ENCODE results near the gene SLIT3.

SLIT3 gene

DNA sequence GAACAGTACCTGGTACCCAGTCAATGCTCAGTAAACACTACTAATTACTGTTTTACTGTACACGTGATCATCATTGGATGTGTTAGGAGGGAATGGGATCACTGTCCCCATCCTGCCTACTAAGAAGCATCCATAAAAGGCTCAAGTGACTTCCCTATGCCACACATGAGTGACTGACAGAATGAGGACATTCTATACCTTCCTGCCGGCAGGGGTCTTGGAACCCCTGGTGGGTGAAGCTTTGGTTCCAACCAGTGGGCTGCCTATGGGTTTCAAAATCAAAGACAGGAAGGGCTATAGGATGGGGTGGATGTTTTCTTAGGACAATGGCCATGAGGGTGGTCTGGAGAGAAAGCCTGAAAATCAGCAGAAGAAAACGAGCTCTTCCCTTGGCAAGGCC, 512.2 kb downstream of the SLIT3 start:
- H3K27ac ChIP-seq: no peak overlapping the region
- TF ChIP-seq, protein P1, sequence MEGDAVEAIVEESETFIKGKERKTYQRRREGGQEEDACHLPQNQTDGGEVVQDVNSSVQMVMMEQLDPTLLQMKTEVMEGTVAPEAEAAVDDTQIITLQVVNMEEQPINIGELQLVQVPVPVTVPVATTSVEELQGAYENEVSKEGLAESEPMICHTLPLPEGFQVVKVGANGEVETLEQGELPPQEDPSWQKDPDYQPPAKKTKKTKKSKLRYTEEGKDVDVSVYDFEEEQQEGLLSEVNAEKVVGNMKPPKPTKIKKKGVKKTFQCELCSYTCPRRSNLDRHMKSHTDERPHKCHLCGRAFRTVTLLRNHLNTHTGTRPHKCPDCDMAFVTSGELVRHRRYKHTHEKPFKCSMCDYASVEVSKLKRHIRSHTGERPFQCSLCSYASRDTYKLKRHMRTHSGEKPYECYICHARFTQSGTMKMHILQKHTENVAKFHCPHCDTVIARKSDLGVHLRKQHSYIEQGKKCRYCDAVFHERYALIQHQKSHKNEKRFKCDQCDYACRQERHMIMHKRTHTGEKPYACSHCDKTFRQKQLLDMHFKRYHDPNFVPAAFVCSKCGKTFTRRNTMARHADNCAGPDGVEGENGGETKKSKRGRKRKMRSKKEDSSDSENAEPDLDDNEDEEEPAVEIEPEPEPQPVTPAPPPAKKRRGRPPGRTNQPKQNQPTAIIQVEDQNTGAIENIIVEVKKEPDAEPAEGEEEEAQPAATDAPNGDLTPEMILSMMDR (conservative IDR thresholded peaks at IDR 0.05): no peak

DNA sequence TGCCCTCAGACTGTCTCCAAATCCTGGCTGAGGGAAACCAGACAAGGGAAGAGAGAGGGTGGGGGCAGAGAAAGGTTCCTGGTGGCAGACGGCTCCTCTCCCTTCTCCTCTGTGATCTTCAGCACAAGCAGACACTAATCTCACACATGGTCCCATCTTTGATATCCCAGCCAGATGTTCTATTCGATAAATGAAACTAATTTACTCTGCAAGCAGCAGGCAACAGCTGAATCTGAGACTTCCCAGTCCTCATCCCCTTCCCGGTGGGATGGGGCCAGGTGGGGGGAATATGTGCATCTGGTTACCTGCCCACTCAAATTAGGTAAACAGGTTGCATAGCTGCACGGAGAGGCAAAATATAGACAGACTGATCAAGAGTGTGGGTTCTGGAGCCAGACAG, 512.8 kb downstream of the SLIT3 start:
- TF ChIP-seq, protein P1 (conservative IDR thresholded peaks at IDR 0.05): no peak

DNA sequence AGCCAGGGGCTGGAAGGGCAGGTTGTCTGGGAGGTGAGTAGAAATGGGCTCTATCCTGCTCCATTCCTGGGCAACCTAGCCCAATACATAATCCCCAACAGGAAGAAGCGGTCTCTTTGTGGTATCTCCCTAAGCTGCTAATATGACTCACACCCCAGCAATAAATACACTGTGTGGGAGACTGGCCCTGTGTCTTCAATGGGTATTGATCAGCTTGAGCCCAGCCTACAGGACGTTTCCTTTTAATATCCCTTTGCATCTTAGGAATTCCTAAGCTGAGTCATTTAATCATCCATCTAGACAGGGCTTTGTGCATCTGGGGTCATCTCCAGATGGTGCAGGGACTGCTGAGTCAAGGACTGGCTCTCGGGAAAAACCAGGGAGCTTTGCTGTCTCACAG, 514.8 kb downstream of the SLIT3 start:
- H3K27ac ChIP-seq: no peak overlapping the region
- TF ChIP-seq, protein P1 (conservative IDR thresholded peaks at IDR 0.05): no peak

More for the DNA sequence above, 512.8 kb downstream of the SLIT3 start:
- H3K27ac ChIP-seq: no peak overlapping the region

DNA sequence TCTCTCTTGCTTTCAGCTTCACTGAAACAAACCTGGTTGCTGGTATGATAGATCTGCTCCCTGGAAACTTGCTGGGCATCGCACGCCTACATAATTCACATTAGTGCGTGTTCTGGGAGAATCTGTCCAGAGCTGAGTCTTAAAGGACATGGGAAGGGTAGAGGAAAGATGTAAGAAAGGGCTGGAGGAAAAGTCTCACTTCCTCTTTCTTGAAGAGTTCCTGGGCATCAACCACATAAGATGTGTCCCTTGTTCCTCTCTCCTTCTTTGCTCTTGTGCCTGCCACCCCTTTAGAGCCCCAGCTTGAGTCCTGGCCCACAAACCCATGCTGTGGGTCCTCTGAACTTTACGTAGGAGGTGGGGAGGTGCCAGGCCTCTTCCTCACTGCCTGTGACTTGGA, 516.5 kb downstream of the SLIT3 start:
- TF ChIP-seq, protein P1 (conservative IDR thresholded peaks at IDR 0.05): no peak
- H3K27ac ChIP-seq: no peak overlapping the region

DNA sequence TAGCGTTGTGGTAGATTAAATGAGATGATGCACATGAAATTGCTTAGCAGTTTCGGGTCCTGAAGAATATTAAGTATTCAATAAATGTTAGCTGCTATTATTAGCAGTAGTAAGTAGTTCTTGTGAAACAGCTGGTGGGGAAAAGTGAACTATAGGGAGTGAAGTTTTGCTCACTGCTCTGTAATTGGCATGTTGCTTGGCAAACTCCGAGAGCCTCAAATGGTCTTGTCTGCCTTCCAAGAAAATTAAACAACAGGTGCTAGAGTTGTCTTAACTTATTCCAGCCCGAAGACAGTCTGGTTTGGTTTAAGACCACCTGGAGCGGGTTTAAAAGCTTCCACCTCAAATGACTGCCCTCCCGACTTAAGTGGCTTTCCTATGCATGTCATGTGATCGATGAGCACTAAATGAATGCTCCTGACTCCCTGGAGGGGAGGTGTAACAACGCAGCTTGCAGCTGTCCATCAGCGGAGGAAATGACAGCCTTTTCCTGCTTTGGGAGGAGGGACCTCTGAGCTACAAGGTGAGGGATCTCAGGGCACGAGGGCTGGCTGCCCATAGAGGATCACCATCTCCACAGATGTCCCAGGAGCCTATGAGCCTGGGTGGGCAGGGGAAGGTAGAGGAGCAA, 518.9 kb downstream of the SLIT3 start:
- H3K27ac ChIP-seq: no peak overlapping the region
- TF ChIP-seq, protein P1 (conservative IDR thresholded peaks at IDR 0.05): no peak

DNA sequence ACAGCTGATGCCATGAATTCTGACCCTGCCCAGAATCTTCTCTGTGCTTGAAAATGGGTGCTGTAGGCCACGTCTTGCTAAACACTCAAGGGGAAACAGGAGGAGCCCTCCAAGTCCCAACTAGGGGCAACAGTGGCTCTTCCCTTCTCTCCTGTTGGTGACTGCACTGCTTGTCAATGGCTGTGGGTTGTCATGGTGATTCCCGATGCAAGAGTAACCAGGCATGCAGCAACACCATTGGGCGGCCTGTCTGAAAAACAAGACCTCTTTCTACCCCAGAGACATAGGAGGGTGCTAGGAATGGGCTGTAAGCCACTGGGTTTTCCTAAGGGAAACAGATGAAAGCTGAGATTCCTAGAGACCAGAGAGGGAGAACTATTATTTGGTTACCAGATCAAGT, 520.1 kb downstream of the SLIT3 start:
- no peak overlapping the region for H3K27ac ChIP-seq
- TF ChIP-seq, protein P1 (conservative IDR thresholded peaks at IDR 0.05): no peak

DNA sequence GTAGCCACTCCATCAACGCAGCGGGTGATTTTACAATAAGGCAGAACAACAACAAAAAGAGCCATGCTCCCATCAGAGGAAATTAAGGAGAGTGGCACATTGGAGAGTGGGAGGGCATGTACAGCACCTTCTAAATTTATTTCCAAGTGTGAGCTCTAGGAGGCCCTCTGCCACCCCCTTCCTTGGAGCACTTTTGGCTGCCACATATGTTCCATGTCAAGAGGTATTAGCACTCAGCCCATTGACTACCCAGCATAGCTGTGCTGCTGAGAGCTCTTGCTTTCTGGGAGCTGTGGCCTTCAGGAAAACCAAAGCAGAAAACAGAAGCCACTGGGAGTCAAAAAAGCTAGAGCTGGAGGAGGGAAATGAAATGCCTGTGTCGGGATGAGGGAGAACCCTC, 521.6 kb downstream of the SLIT3 start:
- TF ChIP-seq, protein P1 (conservative IDR thresholded peaks at IDR 0.05): no peak

More for the DNA sequence above, 521.6 kb downstream of the SLIT3 start:
- H3K27ac ChIP-seq: no peak overlapping the region

Measured in VCaP (cell line).